TTC549 (cell line): ENCODE measurements around the gene CPLX1.
A peak's percentile ranks its signal among the peaks of the same experiment; 100 is the strongest.
"Not testable (repeated sequence)": the region's sequence is repeated elsewhere in the genome, so short reads cannot be mapped to it uniquely, and the experiment has no call there.

ENCODE experiments used
- FAIRE-seq: peaks from 2 replicates; lab custom pipeline; 2012; peaks lifted over from hg19 to GRCh38; lab: Jason Lieb, UNC

Gene CPLX1

GRCh38 chr4:791898-792625 lies 33.9 kb downstream of the CPLX1 start:
- no peak for FAIRE-seq

GRCh38 chr4:791252-791897 lies 34.6 kb downstream of the CPLX1 start:
- FAIRE-seq: no peak

- no peak for FAIRE-seq
Measured at GRCh38 chr4:790466-790820, 35.5 kb downstream of the CPLX1 start.

GRCh38 chr4:789571-790465 lies 36.1 kb downstream of the CPLX1 start:
- FAIRE-seq: no peak

- no peak for FAIRE-seq
Measured at GRCh38 chr4:788636-789297, 37.2 kb downstream of the CPLX1 start.

GRCh38 chr4:788006-788635 lies 37.8 kb downstream of the CPLX1 start:
- FAIRE-seq: no peak

GRCh38 chr4:787561-787981 lies 38.4 kb downstream of the CPLX1 start:
- FAIRE-seq: no peak

- no peak for FAIRE-seq
Measured at GRCh38 chr4:786861-787300, 39.0 kb downstream of the CPLX1 start.

GRCh38 chr4:786074-786741 lies 39.7 kb downstream of the CPLX1 start:
- no peak for FAIRE-seq

GRCh38 chr4:785332-786073 lies 40.4 kb downstream of the CPLX1 start:
- FAIRE-seq: no peak

GRCh38 chr4:784401-785331 lies 41.3 kb downstream of the CPLX1 start:
- FAIRE-seq: no peak

GRCh38 chr4:781493-782216 lies 44.3 kb downstream of the CPLX1 start:
- FAIRE-seq: peak; percentile 95

GRCh38 chr4:780716-781492 lies 45.0 kb downstream of the CPLX1 start:
- FAIRE-seq: no peak

- not testable (repeated sequence) for FAIRE-seq
Measured at GRCh38 chr4:780255-780654, 45.7 kb downstream of the CPLX1 start.

- no peak for FAIRE-seq
Measured at GRCh38 chr4:779555-779954, 46.4 kb downstream of the CPLX1 start.

- FAIRE-seq: no peak
Measured at GRCh38 chr4:777520-778262, 48.2 kb downstream of the CPLX1 start.

- FAIRE-seq: no peak
Measured at GRCh38 chr4:776743-777441, 49.0 kb downstream of the CPLX1 start.
